Stimulated activated CD8-positive, alpha-beta memory T cell treated with anti-CD3 and anti-CD28 coated beads, Interleukin-12 subunit alpha, Interleukin-12 subunit beta, amount 100 ng/mL, for 1 hour (primary cell): ENCODE results near the gene PPARA.

Source experiments
- DNase-seq: peaks from one replicate; pipeline ENCODE4 v3.0.0-alpha.2; 2020; ENCODE audit warnings: low read depth

PPARA gene

DNA sequence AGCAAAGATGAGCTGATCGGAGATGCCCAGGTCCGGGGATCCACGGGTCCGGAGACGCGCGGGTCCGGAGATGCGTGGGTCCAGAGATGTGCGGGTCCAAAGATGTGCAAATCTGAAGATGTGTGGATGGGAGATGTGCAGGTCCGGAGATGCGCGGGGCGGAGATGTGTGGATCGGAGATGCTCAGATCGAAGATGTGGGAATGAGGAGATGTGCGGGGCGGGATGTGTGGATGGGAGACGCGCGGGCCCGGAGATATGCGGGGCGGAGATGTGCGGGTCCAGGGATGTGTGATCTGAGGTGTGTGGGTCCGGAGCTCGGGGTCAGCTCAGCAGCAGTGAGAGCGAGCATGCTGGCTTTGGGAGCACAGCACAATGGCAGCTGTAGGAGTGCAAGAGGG, 64.3 kb downstream of the PPARA start:
- DNase-seq, result no peak

DNA sequence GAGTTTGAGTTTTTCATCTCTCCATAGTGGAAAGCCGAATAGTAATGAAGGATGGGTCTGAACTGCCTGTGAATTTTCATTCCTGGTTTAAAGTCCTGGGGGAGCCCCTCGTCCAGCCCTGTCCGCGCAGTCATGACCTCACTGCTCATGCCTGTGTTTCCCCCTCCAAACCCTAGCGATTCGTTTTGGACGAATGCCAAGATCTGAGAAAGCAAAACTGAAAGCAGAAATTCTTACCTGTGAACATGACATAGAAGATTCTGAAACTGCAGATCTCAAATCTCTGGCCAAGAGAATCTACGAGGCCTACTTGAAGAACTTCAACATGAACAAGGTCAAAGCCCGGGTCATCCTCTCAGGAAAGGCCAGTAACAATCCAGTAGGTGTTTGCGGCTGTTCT, 69.3 kb downstream of the PPARA start:
- no peak for DNase-seq

DNA sequence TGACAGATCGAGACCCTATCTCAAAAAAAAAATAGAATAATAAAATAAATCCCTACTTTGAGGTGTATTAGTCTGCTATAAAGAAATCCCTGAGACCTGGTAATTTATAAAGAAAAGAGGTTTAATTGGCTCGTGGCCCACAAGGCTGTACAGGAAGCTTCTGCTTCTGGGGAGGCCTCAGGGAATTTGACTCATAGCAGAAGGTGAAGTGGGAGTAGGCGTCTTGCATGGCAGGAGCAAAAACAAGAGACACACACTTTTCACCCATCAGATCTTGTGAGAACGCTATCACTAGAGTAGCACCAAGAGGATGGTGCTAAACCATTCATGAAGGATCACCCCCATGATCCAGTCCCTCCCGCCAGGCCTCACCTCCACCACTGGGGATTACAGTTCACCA, 70.6 kb downstream of the PPARA start:
- DNase-seq, result no peak

DNA sequence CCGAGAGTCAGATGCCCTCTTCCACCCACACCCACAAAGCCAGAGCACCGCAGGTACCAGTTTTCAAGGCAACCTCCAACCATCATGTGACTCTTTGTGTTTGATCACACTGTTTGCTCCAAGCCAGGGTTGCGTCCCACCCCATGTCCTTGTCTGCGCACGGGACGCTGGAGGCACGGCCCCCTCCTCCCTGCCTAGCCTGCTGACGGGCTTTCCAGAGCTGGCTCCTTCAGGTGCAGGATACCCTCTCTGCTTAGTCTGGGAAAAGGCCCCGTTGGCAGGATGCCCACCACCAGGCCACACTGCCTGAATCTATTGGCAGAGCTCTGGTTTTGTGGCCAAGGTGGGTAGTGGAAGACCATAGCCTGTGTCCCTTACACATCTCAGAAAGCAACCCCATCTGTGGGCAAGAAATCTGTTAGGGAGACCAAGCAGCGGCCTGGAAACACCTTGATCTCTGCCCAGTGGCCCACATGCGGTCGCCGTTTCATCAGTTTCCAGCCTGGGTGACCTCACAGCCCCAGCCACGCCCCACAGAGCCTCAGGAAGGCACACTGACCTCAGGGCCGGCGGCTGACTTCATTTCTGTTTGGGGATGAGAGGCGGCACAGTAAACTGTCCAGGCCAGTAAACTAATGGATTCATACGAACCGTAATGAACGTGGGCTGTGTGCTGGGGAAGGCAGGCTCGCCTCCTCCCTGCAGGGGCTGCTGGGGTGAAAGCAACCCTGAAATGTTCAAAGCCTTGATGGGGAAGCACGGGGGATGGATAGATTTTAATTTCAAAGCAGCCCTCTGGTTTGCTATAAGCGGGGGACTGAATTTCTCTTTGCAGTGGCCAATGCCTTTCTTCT, 73.9 kb downstream of the PPARA start:
- DNase-seq, result no peak

DNA sequence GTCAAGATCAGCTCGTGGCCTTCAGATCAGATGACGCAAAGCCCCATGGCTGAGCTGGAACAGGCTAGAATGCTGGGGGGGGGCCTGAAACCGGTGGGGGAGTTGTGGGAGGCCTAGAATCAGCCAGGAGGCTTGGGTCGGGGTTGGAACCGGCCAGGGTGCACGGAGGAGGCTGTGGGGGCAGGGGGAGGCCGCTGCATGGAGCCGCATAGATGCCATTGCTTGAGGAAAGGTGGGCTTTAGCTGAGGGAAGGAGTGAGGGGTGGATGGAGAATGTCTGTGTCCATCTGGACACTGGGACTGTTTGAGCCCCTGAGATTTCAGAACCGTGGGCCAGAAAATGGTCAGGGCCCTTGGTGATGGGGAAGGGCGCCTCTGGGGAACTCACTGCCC, 74.6 kb downstream of the PPARA start:
- DNase-seq, result no peak

DNA sequence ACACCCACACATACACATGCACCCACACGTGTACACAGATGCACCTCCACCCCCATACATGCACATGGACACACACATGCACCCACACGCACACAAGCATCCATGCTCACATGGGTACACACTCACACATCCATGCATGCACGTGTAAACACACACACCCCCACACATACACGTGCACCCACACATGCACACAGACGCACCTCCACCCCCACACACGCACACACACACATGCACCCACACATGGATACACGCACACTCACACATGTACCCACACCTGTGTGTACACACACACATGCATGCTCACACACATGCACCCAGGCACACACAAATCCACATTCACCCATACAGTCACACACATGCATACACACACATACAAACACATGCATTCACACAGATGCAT, 75.3 kb downstream of the PPARA start:
- DNase-seq, result no peak

DNA sequence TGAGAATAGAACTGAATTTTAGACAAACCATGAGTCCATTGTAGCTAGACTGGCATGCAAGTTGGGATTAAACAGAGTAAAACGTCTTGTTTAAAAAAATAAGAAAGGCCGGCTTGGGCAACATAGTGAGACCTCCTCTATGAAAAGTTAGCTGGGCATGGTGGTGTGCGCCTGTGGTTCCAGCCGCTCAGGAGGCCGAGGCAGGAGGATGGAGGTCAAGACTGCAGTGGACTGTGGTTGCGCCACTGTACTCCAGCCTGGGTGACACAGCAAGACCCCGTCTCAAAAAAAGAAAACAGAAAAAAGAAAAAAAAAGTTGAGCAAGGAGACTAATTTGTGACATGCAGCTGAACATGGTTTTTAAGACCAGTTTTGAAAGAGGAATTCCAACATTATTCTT, 76.3 kb downstream of the PPARA start:
- DNase-seq, result no peak

DNA sequence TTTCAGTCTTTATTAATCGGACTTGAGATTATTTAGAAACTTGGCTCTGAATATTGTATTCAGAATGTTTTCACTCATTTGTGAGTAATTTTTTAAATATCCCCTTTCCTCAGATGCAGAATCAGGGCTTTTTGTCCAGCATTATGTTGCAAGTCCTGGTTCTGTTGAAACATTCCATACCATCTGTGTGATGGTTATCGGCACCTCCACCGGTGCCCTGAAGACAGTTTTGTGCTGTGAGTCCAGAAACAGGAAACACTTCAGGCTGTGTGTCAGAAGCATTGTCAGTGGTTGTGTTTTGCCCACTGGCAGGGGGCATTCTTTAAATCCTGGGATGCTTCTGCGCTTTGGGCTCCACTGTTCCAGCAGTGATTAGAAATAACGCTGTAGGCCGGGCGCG, 79.4 kb downstream of the PPARA start:
- no peak for DNase-seq

DNA sequence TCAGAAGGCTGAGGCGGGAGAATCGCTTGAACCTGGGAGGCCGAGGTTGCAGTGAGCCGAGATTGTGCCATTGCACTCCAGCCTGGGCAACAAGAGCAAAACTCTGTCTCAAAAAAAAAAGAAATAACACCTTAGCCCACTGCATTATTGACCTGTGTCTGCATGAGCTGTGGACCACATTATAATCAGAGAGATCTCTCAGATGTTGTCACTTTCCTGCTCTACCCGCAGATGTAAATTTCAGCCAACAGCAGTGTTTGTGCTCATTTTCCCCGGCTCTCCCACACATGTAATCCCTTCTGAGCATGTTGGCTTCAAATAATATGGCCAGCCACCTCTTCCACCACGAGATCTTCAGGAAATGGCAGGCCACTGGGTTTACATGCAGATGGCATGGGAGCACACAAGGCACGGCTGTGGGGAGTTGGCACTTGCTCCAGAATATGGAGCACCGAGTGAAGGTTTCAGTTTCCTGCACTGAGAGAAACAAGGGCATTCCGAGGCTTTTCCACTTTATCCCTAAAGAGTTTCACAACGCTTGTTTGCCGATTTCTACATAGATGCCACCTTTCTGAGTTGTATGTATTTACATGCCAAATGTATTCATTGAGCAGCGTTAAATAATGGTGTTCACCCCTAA, 80.1 kb downstream of the PPARA start:
- no peak for DNase-seq

DNA sequence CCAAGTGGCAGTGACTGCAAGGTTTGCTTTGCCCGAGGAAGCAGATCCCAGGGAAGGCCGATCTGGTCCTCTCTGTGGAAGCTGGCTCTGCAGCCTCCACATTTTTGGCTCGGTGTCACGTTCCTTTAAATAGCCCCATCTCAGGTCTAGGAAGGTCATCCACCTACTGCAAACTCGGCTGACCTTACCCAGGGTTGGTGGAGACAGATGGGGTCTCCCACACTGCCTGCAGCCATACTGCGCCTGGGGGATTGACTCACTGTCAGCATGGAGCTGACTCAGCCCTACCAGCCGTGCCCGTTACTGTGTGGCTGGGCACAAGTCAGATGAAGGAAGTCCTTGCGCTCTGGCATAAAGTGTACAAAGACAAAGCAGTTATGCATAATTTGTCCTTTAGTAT, 82.9 kb downstream of the PPARA start:
- no peak for DNase-seq

DNA sequence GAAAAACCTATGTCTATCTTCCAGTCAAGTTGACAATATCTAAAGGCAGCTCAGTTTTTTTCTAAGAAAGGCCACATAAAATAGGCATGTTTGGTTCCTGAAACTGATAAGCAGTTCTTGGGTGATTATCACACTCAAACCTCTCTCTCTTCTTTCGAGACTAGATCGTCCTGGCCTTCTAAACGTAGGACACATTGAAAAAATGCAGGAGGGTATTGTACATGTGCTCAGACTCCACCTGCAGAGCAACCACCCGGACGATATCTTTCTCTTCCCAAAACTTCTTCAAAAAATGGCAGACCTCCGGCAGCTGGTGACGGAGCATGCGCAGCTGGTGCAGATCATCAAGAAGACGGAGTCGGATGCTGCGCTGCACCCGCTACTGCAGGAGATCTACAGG, 84.6 kb downstream of the PPARA start:
- DNase-seq, result no peak

DNA sequence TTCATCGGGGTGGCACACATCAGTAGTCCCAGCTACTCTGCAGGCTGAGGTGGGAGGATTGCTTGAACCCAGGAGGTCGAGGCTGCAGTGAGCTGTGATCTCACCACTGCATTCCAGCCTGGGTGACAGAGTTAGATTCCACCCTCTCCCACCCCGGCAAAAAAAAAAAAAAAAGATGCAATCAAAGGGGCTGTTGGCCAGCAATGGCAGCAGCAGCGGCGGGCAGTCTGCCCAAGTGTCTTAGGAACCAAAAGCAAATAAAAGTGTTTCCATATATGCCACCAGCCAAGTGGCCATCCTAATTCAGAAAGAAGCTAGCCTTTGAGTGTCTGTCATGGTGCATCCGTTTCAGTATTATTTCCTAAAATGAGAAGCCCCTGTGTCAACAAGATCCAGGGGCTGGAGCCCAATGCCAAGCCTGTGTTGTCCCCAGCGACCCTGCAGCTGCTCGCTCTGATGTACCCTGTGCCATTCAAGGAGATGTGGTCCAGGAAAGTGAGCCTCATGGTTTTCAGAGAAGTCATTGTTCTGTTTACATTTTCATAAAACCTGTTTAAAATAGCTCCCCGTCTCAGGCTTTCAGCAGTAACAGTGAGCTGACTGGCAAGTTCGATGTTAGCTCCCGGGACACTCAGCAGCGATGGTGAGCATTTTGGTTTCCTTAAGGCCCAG, 87.3 kb downstream of the PPARA start:
- no peak for DNase-seq

DNA sequence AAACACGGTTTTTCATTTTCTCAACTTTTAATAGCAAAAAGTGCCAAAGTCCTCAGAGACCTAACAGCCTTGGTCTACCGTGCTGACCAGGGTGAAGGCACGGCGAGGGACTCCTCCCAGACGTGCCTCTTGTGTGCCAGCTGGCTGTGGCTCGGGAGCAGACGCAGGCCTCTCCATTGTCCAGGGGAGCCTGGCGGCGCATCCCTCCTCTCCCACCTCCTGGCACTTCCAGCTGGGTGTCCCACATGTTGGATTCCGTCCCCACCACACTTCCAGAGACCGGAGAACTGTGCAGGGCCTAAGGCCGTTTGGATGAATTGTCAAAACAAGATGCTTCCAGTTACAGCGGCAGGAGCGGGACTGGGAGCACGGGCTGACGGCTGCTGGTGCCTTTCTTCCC, 88.2 kb downstream of the PPARA start:
- DNase-seq, result no peak

DNA sequence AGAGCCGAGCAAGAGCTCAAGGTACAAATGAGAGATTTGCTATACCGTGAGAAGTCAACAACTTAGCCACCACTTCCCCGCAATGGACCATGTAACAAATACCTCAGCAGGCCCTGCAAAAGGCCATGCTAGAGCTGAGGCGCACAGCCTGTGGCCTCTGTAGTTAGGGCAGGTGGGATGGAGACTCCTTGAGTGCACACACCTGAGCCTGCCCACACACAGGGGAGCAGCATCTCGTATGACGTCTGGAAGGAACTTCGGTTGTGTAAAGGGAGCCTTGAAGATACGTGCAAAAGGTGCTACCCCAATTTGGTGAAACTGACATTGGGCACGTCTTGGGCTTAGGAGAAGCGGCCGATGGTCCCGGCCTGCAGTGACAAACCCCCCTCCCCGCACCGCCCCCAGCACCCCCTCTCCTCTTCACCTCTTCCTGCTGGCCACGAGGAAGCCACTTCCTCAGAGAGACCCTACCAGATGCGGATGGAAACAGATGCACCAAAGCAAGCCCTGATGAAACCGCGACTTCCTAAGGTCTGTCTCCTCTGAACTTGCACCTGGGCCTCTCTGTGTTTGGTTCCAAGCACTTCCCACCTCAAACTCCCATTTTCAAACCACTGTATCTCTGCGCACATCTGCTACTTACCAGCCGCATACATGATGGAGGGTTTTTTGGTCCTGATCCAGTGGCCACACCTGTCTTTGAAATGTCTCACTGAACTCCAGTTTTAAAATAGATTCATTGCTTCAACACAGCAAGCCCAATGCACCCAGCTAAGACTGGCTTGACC, 89.1 kb downstream of the PPARA start:
- no peak for DNase-seq

DNA sequence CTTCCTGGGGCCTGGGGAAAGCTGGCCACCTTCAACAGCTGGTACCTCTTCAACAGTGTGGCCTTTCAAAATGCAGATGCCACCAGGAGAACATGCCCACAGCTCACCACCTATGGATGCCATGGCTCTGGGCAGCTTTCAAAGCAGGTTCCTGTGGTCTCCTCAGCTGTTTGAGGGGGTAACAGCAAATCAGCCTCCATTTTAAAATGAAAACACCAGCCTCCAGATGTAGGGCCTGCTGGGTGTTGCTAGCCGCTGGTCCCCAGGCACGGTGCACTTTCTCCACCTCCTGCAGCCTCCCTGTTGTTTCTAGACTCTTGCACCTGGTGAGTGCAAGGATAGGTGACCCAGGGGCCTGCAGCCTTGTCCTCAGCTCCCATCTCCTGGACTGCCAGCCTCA, 89.7 kb downstream of the PPARA start:
- DNase-seq, result no peak

DNA sequence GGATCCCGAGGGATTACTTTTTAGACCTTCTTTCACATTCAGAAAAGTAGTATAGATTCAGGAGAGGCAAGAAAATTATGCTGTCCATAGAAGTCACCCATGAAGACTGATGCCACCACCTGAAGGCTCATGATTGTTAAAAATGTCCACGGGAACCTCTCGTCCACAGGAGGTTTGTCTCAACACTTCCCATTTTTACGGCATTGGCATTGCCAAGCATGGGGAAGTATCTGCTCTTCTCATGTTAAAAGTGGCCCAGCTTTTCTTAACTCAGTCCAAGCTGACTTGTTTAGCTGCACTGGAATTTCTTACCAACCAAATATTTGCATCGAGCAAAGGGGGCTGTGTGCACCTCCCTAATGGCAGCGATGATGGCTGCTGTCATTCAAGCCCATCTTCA, 90.2 kb downstream of the PPARA start:
- DNase-seq, result no peak

DNA sequence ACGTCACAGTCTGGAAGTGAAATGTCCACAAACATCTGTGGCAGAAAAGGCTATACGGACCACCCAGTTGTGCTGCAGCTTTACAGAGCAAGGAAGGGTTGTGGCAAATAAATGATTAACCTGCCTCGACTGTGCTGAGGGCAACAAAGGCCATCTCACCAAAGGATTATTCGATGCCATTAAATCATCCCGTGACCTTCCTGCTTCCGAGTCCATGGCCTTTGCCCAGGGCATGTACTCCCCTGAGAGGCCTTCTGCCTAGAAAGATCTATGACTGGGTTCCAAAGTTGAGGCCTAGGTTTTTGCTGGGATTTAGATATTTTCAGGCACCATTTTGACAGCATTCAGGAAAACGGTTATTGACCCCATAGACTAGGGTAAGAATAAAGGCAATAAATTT, 90.6 kb downstream of the PPARA start:
- no peak for DNase-seq

DNA sequence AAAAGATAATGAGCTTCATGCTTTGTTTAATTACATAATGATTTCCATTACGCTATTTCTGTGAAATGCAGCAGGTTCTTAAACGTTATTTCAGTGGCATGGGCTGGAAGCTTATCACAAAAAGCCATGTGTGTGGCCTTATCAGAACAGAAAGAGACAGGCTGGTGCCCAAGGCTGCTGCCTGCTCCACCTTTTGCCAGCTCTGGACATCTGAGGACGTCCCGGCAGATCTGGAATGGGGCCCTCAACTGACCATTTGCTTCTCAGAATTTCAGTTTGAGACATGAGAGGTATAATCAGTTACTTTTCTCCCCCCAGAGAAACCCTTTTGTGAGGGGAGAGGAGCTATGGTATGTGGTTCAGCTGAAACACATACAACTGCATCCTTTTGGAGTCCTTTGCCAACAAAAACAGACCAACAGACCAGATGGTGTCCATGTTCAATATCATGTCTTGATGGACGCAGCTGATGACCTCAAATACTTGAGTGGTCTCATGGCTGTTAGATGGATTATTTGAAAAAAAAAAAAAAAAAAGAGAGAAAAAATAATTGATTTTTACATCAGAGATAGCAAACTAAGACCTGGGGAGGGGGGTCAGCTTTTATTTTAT, 91.2 kb downstream of the PPARA start:
- no peak for DNase-seq

DNA sequence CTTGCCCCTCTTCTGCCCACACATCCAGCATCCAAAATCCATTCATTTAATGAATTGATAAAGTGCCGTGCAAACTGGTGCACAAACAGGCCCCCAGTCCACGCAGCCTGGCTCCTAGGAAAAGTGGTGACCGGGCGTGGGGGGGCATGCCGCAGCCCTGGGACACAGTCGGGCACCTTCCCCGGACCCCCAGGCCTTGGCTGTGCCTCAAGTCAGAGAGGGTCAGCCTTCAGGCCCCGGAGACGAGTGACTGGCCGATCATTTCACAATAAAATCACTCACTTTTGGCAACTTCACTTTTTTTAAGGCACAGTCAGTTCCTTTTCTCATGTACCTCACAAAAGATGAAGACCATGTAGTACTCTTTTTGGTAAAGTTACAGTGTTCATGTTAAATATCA, 91.8 kb downstream of the PPARA start:
- no peak for DNase-seq

DNA sequence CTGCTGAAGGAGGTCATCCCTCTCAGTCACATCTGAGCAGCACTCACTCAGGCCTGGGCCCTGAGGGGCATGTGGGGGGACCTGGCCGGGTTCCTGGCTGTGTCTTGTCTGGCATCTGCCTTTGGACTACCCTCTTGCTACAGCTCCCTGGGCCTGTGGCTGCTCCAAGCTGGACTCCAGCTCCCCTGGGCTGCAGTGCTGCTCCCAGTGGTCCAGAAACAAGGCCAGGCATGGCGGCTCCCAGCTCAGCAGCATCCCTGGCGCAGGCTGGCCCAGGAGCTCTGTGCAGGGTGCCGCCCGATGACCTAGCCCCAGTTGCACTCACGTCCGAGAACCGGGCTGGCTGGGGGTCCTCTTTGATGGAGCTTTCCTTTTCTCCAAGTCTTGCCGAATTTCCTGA, 94.4 kb downstream of the PPARA start:
- no peak for DNase-seq

DNA sequence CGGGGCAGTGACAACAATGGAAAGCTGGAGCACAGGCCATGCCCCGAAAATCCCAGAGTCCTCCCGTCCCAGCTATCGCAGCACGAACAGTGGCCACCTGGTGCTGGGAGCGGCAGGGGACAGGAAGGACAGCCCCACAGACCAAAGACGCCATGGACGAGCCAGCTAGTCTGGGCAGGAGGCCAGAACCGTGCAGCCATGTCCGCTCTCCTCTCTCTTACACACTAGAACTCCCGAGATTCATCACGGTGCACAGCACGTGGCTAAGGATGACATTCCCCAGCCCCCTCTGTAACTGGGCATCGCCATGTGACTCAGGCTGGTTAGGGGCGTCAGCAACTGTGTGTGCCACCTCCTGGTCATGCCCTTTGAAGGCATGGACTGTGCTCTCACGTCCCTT, 95.2 kb downstream of the PPARA start:
- no peak for DNase-seq

DNA sequence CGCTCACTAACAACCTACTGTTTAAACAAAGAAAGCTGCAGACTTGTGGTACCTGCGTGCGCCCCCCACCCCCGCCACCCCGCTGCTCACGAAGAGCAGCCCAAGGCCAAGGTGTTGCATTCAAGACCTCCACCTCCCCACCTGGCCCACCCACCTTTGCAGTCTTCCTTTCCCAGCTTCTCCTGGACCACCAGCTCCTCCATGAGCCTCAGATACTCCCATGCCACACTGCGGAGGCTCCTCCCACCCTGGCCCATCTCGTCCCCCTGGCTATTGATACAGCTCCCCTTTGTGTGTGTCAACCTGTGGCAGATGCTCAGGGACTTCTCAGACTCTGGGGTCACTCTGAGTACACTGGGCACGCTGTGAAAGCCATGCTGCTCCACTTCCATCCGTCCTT, 95.9 kb downstream of the PPARA start:
- no peak for DNase-seq
